ENCODE results near the gene CAMK2D.

DNA sequence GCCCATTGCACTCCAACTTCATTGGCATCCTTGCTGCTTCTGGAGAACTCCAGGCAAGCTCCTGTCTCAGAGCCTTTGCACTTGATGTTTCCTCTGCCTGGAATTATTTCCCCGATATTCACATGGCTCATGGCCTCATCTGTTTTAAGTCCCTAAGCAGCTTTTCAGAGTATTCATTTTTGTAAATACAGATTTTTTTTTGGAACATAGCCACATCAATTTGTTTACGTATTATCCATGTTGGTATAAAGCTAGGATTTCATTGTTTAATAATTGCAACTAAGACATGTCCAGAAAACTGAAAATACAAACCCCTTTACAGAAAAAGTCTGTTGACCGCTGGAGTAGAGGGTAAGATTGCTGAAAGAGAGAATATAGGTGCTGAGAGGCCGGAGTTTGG lies 142.0 kb downstream of the CAMK2D start:
- no peak for TF ChIP-seq POLR2A (IDR thresholded peaks at IDR 0.05)
- TF ChIP-seq CTCF (IDR thresholded peaks at IDR 0.05 in 8 of 11, conservative IDR thresholded peaks at IDR 0.05 in 3 of 11) = no peak
